Sigmoid colon (tissue), 4 donors: ENCODE results near the gene TM7SF3.

Source experiments
- CTCF ChIP-seq, 4 experiments: fragments of 450-650 bp in 3 of 4; fragments of 200-600 bp in 1 of 4; IDR thresholded peaks; one replicate each; pipeline ENCODE4 v1.5.1; 2016 to 2019; ENCODE audit warnings: antibody characterized with exemption in 4 of 4, mild to moderate bottlenecking in 3 of 4, moderate library complexity in 2 of 4
- EP300 ChIP-seq, 4 donors: sonication (generic); formaldehyde crosslinking; IDR thresholded peaks; one replicate each; pipeline ENCODE4 v1.6.1; 2017; ENCODE audit warnings: antibody characterized with exemption in 4 of 4
- POLR2A ChIP-seq, 2 donors: fragments of 450-650 bp; IDR thresholded peaks; one replicate each; pipeline ENCODE4 v1.6.1; 2016; ENCODE audit warnings: antibody characterized with exemption in 2 of 2, mild to moderate bottlenecking in 2 of 2, moderate library complexity in 2 of 2
- POLR2AphosphoS5 ChIP-seq, 4 donors: sonication (generic); formaldehyde crosslinking; IDR thresholded peaks; one replicate each; pipeline ENCODE4 v1.6.1; 2017; ENCODE audit warnings: antibody characterized with exemption in 4 of 4

GRCh38 chr12:26995706-26996105 is 18.5 kb downstream of the TM7SF3 start:
- TF ChIP-seq CTCF (IDR thresholded peaks at IDR 0.05) (no peak), EP300 (IDR thresholded peaks at IDR 0.05) (no peak), POLR2AphosphoS5 (IDR thresholded peaks at IDR 0.05) (no peak), POLR2A (IDR thresholded peaks at IDR 0.05) (no peak)
